ENCODE results near the gene DMRT1.
"Not testable (repeated sequence)": the region's sequence is repeated elsewhere in the genome, so short reads cannot be mapped to it uniquely, and the experiment has no call there.

Gene DMRT1

DNA sequence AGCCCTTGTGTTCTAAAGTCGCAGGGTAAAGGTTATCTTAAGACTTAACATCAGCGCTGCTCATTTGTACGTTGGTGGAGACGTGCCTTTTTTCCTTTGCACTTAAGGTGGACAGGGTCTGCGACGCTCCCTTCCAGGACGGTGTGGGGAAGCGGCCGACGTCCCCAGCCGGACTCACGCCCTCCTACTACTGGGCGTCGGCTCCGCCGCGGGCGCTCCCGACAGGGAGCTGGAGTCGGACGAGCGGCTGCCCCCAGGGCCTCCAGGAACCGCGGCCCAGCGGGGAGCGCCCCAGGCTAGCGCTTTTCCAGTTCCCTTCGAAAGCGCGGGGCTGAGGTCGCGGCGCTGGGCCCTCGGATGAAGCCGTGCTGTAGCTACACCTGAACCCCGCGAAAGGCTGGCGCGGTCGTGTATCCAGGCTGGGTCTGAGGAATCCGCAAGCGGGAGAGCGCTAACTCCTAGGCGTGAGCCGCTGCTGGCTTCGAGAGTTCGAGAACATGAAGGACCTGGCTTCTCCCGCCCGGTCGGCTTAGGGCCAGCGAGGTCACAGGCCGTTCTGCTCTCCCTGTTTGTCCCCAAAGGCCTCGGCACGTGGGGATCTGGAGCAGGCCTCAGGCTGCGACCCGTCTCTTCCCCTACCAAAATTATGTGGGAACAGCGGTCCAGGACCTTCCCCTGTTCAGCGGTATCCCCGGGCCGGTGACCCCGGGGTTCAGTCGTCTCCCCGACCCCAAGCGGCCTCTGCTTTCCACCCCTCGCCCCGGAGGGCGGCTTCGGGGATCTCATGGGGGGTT lies 131.2 kb downstream of the DMRT1 start:
- no peak for DNase-seq

DNA sequence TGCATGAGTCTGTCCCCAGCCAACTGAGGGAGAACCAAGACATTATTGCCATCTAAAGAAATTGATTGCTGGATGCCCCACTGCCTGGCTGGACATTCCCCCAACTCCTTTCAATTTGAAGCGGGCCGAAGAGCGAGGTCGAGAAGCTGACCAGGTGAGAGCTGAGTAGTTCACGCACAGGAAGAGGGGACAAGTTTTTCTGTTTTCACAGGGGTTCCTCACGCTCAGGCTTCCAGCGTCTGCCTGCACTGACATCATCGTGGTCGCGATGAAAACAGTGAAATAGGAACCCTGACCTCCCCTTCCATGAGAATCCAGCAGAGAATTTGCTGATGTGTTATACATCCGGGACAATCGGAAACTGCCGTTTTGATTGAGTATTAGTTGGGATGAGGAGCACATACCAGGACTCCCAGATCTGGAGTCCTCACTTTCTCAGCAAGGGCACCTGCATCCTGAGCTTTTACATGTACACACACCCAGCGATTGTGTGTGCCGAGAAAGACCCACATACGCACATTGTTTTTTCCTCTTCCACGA lies 131.9 kb downstream of the DMRT1 start:
- DNase-seq: no peak

DNA sequence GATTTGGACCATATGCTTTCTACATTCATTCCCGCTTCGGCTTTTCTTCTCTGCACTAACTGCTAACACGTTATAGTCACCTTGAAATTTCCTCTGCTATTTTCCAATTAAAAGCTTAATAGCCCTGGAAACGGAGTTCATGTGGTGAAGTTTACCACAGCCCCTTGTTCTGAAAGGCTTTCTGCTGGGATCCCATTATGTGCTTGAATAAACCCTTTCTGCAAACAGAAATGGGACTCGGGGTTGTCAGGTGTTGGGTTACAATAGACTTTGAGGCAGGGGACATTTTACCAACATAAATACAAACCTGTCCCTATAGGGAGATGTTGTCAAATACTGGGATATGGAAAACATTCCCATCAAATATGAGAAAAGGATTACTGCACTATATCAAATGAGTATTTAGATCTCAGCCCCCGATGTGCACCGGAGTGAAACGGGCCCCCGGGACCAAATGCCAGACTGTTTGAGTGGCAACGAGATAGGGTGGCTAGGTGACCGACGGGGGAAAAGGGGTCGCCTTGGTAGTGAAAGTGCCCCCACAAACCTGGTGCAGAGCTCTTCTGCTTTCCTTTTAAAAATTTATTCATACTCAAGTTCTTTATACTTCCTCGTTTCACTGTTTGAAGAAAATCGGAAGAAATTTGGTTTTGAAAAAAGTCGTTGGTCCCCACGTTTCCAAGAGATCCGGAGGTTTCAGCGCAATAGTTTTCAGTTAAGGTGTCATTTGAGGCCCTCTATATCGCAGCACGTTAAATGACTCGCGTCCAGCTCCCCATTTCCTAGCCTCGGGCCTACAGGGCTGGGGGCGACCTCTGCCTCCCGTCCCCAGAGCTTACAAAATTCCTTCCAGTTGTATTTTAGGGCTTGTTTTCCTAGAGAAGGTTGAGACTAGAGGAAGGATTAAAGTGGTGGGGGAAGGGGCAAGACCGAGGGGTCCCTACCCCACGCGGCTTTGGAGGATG lies 132.8 kb downstream of the DMRT1 start:
- no peak for DNase-seq

DNA sequence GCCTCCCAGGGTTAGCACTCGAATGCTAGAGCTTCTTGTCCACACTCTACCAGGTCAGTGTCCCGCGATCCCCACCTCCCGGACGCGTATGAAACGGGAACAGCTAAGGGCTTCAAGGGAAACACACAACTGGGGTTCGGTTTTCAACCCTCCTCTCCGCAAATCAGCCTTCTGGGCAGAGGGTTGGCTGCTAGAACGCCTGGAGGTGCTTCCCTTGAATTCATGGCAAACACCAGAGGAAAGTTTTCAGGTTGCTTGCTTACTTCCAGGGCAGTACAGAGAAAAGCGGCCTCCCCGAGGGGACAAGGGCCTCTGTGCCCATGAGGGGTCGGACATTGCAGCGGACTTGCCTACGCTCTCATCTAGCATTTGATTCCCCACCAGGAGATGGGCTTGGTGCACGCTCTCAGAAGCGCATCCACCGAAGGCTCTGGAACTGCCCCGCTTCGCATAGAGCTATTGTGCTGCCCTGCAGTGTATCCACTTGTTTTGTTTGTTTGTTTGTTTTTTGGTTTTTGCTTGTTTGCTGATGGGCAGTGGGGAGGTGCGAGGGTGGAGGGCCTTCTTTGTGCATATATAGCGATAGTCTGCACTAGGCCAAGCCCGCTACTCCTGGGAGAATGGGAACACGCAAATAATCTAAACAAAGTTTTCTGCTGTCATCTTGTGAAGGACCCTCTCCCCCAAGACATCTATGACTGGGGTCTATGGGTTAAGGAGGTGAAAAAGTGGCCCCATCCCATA lies 133.7 kb downstream of the DMRT1 start:
- no peak for DNase-seq

DNA sequence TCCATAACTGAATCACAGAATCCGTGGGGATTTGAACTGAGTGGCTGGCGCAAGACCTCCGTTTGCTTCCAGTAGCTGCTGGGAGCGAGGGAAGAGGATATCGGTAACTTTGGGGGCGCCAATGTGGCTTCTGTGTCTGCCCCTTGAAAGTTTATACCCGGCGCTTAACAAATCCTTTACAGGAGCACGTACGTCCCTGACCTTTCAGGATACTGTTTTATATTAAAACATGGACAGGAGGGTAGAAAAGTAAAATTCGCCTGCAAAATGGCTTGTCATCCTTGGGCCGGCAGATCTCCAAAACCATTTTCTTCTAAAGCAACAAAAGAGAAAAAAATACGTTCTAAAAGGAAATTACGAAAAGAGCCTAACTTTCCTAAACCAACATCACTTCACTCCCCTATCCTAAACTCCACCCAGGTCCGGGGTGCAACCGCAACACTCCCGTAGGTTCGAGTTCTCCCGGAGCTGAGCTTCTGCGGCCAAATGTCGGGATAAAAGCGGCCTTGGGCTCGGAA lies 134.3 kb downstream of the DMRT1 start:
- no peak for DNase-seq

DNA sequence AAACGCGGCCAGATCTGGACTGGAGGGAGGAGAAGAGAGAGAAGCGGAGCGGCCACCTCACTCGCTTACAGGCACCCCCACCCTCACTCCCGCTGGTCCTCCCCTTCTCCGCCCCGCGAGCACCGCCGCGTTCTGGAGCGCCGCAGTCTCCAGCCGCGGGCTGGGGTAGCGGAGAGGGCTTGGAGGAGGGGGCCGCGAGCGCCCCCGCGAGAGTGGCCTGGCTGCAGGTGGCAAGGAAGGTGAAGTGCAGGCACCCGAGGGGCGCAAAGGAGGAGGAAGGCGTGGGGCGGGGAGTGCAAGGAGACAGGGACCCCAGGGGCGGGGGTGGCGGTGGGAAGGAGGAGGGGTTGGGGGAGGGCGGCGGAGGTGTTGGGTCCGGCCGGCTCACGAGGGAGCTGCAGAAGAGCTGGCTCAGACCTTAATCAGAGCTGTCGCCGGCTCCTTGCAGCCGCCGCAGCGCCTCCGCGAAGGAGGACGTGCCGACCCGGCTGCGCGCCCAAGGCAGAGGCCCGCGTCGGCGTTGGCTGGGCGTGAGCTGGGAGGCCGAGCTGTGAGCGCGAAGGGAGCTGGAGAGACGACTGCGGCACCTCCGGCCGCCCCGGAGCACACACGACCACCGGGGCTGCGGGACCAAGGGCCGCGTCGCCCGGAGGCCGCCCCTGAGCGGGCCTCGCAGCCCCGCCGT lies 134.9 kb downstream of the DMRT1 start, which contains the start of gene DMRT3:
Gene DMRT3 (plus strand): TSS at position 398 of the 685 bp plus-strand sequence. CDS start 347 bp downstream, outside the sequence.
- DNase-seq: no peak

DNA sequence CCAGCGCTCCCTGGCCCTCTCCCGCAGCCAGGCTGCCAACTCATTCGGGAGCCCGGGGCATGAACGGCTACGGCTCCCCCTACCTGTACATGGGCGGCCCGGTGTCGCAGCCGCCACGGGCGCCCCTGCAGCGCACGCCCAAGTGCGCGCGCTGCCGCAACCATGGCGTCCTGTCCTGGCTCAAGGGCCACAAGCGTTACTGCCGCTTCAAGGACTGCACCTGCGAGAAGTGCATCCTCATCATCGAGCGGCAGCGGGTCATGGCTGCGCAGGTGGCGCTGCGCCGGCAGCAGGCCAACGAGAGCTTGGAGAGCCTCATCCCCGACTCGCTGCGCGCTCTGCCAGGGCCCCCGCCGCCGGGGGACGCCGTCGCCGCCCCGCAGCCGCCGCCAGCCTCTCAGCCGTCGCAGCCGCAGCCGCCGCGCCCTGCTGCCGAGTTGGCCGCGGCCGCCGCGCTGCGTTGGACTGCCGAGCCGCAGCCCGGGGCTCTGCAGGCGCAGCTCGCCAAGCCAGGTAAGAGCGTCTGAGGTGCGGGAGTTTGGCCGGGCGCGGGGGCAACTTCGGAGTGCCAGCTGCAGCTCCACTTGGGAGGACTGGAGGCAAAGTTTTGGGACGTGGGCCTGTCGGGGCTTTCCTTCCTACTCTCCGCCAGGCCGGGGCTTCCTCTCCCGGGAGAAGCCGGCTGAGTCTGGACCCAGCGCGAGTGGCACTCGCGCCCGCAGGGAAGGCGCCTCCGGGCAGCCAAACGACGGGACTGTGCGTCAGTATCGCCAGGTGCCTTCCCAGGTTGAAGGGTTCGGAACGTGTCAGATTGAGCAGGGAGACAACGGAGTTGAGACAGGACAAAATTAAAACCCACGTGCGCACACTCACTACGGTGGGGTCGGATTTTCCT lies 135.7 kb downstream of the DMRT1 start:
- no peak for DNase-seq

DNA sequence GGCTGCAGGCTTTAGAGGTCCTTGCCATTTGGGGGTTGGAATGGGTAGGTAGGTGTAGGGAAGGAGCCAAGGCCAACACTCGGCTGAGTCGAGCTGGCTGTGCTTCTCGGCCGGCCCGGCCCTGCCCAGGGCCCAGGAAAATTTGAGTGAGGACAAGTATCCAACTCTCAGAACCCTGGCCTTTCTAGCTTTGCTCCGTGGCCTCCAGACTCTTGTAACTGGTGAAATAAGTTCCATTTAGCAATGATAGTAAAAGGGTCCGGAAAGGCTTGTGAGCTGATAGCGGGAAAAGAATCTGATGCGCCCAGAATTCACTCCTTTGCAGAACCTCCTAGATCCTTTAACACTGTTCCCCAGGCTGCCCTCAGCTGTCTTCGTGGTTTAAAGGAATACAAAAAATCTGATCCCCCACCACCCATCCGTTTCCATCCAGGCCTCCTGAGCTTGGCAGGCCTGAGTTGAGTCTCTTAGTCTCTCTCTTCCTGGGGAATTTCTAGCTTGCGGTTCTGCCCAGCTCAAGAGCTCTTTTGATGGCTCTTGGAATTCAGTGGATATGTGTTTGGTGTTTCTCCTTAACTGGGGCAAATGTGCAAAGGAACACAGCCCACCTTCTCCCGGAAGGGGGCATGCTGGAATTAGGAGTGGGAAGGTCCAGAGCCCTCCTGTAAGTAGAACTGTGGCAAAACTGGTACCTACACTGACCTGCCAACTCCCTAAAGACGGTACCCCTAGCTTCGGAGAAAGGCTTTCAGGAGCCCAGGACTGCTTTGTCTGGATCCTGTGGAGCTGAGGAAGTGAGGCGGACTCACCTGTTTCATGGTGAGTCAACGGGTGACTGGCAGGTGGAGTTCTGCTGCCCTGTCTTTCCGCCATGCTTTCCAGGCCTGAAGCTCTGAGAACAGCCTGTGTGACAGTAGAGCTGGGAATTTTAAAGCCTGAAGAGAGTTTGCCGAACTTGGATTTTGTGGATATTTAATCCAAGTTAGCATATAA lies 136.6 kb downstream of the DMRT1 start:
- no peak for DNase-seq

DNA sequence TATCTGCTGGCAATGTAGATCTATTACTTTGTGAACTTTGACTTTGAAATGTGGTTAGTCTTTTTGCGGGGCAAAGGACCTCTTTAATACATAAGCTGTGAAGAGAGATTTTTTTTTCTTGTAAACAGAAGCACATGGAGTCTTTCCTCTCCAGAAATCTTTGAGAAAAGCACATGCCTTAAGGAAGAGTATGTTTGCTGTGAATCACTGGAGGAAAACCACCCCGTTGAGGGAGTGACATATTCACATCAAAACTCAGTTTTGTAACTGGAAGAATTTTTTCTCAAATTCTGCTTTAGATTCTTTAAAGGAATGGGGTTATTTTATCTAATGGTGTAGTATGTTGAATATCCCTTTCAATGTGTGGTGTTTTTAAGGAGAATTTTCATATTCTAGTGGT lies 138.5 kb downstream of the DMRT1 start:
- DNase-seq: no peak

DNA sequence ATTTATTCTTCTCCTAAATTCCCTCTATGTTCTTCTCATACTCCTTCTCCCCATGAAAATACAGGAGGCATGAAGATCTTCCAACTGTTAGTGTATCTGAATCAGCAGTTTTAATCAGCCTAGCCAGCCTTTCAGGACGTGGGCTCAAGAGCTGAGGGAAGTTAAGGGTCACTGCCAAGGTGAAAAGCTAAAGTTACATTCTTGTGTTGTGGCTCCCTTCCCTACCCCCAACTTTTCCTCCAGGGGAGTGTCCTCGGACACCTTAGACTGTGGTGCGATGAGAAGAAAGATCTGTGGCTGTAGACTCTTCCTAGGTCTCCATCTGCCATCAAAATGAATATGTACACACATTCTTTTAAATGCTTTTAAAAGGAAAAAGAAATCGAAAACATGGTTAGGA lies 139.1 kb downstream of the DMRT1 start:
- DNase-seq: no peak

DNA sequence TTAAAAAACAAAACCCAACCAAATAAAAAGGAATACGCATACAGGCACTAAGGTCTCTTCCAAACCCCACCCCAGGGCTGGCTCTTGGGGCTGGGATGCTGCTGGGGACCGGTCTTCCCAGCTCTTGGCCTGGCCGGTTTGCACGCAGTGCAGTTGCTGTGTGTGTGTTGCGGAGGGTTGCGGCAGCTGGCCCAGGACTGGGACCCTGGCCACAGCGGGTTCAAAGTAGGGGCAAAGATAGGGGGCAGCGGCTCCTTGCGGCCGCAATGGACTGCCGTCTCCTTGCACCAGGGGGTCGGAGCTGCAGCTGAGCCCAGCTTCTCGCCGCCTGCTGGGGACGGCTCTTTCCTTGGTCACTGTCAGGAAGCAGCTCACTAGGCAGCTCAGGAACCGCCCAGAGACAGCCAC lies 140.0 kb downstream of the DMRT1 start:
- no peak for DNase-seq

DNA sequence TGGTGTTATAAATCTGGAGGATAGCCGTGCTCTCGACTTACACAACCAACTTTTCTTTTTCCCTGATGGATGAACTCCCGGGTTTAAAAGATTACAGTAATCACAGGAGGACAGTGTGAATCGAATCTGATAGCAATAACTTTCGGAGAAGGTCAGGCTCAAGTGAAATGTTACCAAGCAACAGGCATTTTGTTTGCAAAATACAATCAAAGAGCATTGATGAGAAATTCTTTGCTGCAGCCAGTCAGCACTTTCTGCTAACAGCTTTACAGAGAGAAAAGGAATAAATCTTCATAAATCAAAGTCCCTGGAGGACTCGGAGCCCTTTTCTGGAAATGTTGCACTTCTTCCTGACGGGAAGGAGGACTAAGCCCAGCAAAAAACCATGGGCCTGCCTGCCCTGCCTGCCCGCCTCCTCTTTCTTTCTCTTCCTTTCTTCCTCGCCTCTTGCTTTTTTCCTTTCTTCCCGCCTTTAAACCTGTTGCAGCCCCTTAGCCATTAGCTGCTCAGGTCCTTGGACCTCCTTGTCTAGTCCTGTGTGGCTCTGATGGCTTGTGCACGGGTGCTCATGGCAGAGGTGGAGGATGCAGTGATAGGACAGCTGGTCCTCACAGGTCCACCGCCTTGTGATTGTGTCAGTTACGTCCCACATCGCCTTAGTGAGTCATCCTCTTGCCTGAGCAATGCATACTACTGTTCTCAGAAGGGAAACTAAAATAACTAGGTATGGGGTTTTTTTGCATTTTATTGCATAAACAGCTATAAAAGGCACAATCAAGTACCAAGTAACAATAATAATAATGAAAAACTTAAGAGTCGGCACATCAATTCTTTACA lies 141.1 kb downstream of the DMRT1 start:
- DNase-seq: no peak

DNA sequence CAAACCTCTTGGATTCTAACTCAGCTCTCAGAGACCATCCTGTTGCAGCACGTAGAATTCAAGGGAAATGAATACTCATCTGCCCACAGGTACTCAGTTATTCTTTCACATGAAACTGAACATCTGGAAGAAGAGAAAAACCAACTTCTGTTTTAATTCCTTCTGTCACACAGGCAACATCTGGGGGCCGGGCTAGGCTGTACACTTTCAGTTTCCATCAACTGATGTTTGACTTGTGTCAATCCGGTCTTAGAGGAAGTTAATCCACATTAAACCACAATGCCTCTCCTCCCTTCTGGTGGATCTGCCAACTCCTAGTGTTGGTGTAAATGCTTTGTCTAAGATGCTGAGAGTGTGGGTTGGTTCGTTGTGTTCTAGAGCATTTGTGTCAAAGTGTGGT lies 152.5 kb downstream of the DMRT1 start:
- DNase-seq: no peak

DNA sequence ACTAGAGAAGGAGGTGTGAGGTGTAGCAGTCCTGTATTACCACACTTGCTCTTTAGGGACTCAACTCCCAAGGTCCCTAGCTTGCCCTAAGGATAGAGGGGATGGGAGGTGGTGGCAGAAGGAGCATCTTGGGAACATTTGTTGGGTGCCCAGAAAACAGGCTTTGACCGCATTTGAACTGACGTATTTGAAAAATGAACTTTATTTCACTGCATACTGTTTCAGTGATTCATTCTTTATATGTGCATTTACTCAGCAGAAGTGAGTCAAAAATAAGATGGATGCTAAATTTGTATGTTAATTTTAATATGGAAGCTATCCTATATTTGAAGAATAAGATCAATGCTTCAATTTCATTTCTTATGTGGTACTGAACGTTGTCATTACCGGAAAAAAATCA lies 153.7 kb downstream of the DMRT1 start:
- DNase-seq: no peak

DNA sequence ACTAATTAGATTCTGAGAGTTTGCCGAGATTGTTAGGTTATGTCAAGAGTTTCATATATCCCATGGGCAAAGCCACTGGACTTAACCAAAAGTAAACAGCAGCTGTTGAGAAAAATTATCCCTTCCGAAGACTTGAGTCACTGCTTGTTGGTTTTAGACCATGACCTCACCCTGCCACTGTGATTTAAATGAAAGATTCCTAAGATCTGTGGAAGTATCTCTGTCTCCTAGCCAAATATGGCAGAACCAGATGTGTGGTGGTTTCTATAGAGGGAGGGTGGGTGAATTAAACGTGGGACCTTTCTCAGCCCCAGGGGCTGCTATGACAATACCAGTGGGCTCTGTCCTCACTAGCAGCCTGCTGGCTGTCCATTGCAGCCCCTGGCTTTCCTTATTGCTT lies 154.3 kb downstream of the DMRT1 start:
- no peak for DNase-seq

DNA sequence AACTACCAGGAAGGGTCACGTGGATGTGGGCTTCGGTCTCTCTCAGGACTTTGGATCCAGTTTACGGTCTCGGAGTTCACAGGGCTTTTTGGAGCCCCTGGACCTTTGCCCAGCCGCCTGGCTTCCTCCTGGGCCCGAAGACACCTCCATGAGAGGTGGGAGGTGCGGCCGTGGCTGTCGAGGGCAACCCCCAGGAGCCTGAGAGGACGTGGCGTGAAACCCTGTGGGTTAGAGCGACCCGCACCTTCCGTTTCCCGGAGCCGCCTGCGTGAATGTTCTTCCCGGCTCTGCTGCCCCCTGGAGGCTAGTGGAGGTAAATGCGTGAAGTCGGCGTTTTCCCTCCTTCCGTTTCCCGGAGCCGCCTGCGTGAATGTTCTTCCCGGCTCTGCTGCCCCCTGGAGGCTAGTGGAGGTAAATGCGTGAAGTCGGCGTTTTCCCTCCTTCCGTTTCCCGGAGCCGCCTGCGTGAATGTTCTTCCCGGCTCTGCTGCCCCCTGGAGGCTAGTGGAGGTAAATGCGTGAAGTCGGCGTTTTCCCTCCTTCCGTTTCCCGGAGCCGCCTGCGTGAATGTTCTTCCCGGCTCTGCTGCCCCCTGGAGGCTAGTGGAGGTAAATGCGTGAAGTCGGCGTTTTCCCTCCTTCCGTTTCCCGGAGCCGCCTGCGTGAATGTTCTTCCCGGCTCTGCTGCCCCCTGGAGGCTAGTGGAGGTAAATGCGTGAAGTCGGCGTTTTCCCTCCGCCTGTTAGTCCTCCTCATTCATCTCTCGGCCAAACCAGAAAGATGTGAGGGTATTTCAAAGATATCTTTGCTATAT lies 157.0 kb downstream of the DMRT1 start:
- DNase-seq: not testable (repeated sequence)

DNA sequence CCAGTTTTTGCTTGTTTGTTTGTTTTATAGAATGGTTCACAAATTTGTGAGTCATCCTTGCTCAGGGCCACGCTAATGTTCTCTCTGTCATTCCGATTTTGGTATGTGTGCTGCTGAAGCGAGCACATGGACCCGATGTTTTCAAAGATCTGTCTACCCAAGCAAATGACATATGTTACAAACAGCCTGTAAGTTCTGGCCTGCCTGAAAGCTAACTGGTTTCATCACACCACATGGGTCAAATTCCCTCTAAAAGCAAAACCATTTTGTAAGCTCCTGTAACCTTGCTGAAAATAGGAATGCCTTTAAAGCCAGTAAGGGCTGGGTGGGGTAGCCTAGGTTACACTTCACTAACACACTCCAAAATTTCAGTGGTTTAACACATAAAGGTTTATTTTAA lies 160.3 kb downstream of the DMRT1 start:
- no peak for DNase-seq

DNA sequence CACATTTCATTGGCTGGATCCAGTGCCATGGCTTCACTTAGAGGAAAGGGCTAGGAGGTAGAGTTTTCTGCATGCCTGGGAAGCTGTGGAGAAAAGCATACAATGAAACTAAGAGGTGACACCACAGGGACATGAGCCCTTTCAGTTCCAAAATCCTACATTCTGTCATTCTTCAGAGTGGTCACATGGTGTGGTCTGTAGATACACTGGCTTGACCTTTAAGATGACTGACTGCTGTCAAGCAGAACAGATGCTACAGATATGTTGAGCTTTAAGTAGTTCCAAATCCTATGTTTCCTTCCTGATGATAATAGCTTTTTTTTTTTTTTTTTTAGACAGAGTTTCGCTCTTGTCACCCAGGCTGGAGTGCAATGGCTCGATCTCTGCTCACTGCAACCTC lies 161.2 kb downstream of the DMRT1 start:
- DNase-seq: no peak

Measured in central memory CD4-positive, alpha-beta T cell (primary cell).